ENCODE data around the gene UPK1A. TPM values are rescaled to one million over a fixed set of nuclear protein-coding genes. Genes with fewer than 3 reads are reported as not detected.

Gene UPK1A
- total RNA-seq, 4 donors from 2014 or later = not detected

- TF ChIP-seq EP300 (IDR thresholded peaks at IDR 0.05) (no peak), POLR2A (IDR thresholded peaks at IDR 0.05) (no peak), POLR2AphosphoS5 (IDR thresholded peaks at IDR 0.05) (no peak), CTCF (IDR thresholded peaks at IDR 0.05) (no peak)
- Histone ChIP-seq H3K4me3 (no peak overlapping the region), H3K27me3 (no peaks in the 10 kb centered on the region), H3K4me1 (no peaks in the 10 kb centered on the region), H3K9me3 (no peaks in the 10 kb centered on the region), H3K27ac (no peak overlapping the region), H3K36me3 (peaks cover 0 to 90% of the 10 kb centered on the region in 2 donors)
- ATAC-seq = no peak
- 95 to 96% methylated on average over 4 of the region's 6 CpGs for WGBS, 2 donors (ENCODE audit: low coverage in 1 of 2)
These were observed 4.3 kb upstream of the UPK1A start for GRCh38 chr19:35661995-35662340.

- TF ChIP-seq POLR2AphosphoS5 (IDR thresholded peaks at IDR 0.05) = no peak
- TF ChIP-seq CTCF (IDR thresholded peaks at IDR 0.05) = no peak
- no peak for TF ChIP-seq EP300 (IDR thresholded peaks at IDR 0.05)
- TF ChIP-seq POLR2A (IDR thresholded peaks at IDR 0.05) = no peak
- H3K9me3 ChIP-seq = no peaks in the 10 kb centered on the region
- ATAC-seq = no peak
- no peak overlapping the region for H3K27ac ChIP-seq
- H3K4me1 ChIP-seq = no peaks in the 10 kb centered on the region
- H3K36me3 ChIP-seq = peaks cover 0 to 69% of the 10 kb centered on the region in 2 donors
- H3K4me3 ChIP-seq = no peak overlapping the region
- 70 to 83% methylated on average over 3 of the region's 3 CpGs for WGBS, 2 donors (ENCODE audit: low coverage in 1 of 2)
- no peaks in the 10 kb centered on the region for H3K27me3 ChIP-seq
These were observed 2.3 kb upstream of the UPK1A start for GRCh38 chr19:35663981-35664380.

GRCh38 chr19:35665157-35665556 lies 1.2 kb upstream of the UPK1A start:
- Histone ChIP-seq H3K4me3 (no peak overlapping the region), H3K4me1 (no peaks in the 10 kb centered on the region), H3K36me3 (peaks cover 0 to 58% of the 10 kb centered on the region in 2 donors), H3K27me3 (no peaks in the 10 kb centered on the region), H3K27ac (no peak overlapping the region), H3K9me3 (no peaks in the 10 kb centered on the region)
- TF ChIP-seq EP300 (IDR thresholded peaks at IDR 0.05) (no peak), POLR2A (IDR thresholded peaks at IDR 0.05) (no peak), CTCF (IDR thresholded peaks at IDR 0.05) (no peak), POLR2AphosphoS5 (IDR thresholded peaks at IDR 0.05) (no peak)
- WGBS, 2 donors (ENCODE audit: low coverage in 1 of 2) = 90 to 95% methylated on average over 7 to 10 of the region's 24 CpGs
- ATAC-seq = no peak

- Histone ChIP-seq H3K27me3 (no peaks in the 10 kb centered on the region), H3K36me3 (peaks cover 0 to 53% of the 10 kb centered on the region in 2 donors), H3K4me1 (no peaks in the 10 kb centered on the region), H3K4me3 (no peak overlapping the region), H3K9me3 (no peaks in the 10 kb centered on the region), H3K27ac (no peak overlapping the region)
- TF ChIP-seq POLR2A (IDR thresholded peaks at IDR 0.05) (no peak), CTCF (IDR thresholded peaks at IDR 0.05) (no peak), EP300 (IDR thresholded peaks at IDR 0.05) (no peak)
- WGBS, 2 donors (ENCODE audit: low coverage in 1 of 2) = 40 to 73% methylated on average over 1 to 5 of the region's 7 CpGs
- ATAC-seq = no peak
These were observed 713 bp upstream of the UPK1A start for GRCh38 chr19:35665604-35666003.

- Histone ChIP-seq H3K27me3 (peaks cover 31% of the 10 kb centered on the region), H3K36me3 (peaks cover 0 to 14% of the 10 kb centered on the region in 2 donors), H3K9me3 (no peaks in the 10 kb centered on the region), H3K4me1 (peaks cover 0 to 9% (median 0%) of the 10 kb centered on the region in 3 donors), H3K27ac (no peak overlapping the region), H3K4me3 (no peak overlapping the region)
- ATAC-seq = no peak
- TF ChIP-seq CTCF (IDR thresholded peaks at IDR 0.05) (no peak), POLR2A (IDR thresholded peaks at IDR 0.05) (no peak), EP300 (IDR thresholded peaks at IDR 0.05) (no peak), POLR2AphosphoS5 (IDR thresholded peaks at IDR 0.05) (no peak)
- 70 to 72% methylated on average over 2 to 4 of the region's 6 CpGs for WGBS, 2 donors (ENCODE audit: low coverage in 1 of 2)
These were observed 3.2 kb downstream of the UPK1A start for GRCh38 chr19:35669566-35669965.
